ENCODE results near the gene ZBTB21.
A peak's percentile ranks its signal among the peaks of the same experiment; 100 is the strongest.
"Not testable (repeated sequence)": the region's sequence is repeated elsewhere in the genome, so short reads cannot be mapped to it uniquely, and the experiment has no call there.

ZBTB21 gene

GRCh38 chr21:42019101-42019605 lies 9.0 kb upstream of the ZBTB21 start:
- DNase-seq (ENCODE audit: low spot score) = no peak

GRCh38 chr21:42017022-42017421 lies 6.9 kb upstream of the ZBTB21 start:
- DNase-seq (ENCODE audit: low spot score) = no peak

- DNase-seq (ENCODE audit: low spot score) = no peak
Measured at GRCh38 chr21:42016364-42016985, 6.3 kb upstream of the ZBTB21 start.

GRCh38 chr21:42013931-42014330 lies 3.8 kb upstream of the ZBTB21 start:
- DNase-seq (ENCODE audit: low spot score) = no peak

GRCh38 chr21:42013376-42013775 lies 3.2 kb upstream of the ZBTB21 start:
- DNase-seq (ENCODE audit: low spot score) = no peak

DNA sequence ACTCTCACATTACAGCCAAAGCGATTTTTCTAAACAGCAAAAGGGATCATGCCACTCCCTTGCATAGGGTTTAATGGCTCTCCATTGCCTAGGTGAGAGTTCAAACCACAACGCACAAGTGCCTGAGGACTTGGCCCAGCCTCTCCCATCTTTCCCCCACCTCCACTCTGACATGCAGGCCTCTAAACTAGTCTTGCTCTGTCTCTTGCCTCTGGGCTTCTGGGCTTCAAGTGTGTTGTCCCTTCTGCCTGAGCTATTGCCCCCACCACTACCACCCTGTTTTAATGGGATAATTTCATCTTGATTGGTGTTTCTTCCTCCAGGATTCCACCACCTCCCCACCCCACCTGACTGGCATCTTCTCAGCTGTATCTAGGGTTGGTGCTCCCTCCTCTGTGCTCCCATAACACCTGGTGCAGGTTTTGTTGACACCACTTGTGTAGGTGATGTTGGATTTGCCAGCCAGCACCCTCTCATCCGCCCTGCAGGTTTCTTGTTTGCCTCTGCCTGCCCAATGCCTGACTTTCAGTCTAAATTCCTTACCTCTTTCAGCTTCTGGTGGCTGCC lies 2.7 kb upstream of the ZBTB21 start:
- DNase-seq (ENCODE audit: low spot score) = no peak

DNA sequence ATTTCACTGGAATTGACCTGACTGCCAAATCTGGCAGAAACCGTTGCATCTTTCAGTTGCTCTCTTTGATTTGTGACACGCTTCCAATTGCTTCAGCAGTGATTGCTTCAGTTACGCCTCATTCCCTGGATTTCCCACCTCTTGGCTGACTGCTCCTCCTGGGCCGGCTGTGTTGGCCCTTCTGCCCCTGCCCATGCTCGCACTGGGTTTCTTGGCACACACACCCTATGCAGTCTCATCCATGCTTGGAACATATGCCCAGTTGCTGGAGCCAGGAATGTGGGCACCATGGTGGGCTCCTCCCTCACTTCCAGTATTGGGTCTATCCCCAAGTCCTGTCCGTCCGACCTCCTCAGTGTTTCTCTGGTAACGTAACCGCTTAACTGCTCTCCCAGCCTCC lies 2.2 kb upstream of the ZBTB21 start:
- no peak for DNase-seq (ENCODE audit: low spot score)

DNA sequence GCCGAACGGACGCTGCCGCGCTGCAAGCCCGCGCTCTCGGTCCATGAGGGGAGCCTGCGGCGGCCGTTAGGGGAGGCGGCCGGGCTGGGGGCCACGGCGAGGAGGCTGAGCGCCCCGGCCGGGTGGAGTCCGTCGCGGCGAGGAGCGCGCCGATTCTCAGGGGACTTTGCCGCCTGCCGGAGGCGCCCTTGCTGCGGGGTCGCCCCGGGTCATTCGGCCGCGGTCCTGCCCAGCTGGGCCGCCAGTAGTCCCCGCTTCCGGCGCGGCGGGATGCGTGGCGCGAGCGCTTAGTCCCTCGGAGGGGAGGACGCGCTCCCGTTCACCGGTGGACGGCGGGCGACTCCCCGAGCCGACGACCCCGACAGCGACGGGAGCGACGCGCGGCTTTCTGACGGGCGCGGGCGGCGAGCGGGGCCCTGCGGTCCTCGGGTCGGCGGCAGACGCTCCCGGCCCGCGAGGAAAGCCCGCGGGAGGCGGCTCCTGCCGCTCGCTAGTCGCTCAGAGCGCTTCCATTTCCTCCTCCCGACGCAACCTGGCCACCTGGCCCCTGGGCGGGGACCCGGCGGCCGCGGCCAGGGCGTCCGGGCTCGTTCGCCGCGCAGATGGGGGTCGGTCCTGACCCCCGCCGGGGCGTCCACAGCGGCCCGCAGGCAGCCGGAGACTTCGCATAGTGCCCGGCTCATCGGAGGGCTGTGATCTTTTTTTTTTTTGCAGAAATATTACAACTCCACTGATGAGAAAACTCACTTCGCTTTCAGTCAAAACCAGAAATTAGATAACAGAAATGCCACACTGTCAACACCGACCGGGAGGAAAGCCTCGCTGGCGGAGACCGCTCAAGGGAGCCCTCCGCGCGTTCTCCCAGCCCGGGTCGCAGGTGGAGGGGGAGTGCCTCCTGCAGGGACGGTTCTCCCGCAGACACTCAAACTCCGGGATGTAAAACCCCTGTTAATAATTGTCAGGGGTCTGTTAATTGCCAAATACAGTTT lies 641 bp upstream of the ZBTB21 start:
- peak; percentile 35 for DNase-seq (ENCODE audit: low spot score)

- peak; percentile 34 for DNase-seq (ENCODE audit: low spot score)
Measured at GRCh38 chr21:42009018-42009830, 936 bp downstream of the ZBTB21 start.

DNA sequence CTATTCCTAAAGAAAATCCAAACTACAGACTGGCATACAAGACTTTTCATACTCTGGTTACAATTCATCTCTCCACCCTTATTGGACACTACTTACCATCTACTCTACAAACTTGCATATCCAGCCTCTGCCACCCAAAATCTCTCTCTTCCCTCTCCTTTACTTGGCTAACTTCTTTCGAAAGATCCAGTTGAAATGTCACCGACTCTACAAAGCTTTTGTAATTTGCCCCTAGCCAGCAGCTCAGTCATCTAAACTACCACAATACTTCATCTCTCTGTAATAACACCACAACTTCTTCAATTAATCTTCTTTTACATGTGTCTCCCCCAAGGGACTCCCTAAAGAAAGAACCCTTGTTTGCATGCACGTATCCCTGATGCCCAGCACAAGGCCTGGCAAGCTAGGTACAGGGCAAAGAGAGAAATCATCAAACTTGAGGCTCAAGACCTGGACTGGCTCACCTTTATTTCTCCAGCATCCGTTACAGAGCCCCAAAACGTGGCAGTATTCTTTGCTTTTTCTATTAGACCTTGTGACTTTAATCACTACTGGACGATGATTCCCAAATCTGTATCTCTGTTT lies 2.7 kb downstream of the ZBTB21 start:
- DNase-seq (ENCODE audit: low spot score) = peak; percentile 17

GRCh38 chr21:42006765-42007164 lies 3.4 kb downstream of the ZBTB21 start:
- DNase-seq (ENCODE audit: low spot score) = no peak

- DNase-seq (ENCODE audit: low spot score) = no peak
Measured at GRCh38 chr21:42004406-42005199, 5.6 kb downstream of the ZBTB21 start.

- no peak for DNase-seq (ENCODE audit: low spot score)
Measured at GRCh38 chr21:42003051-42003461, 7.1 kb downstream of the ZBTB21 start.

GRCh38 chr21:42002421-42002958 lies 7.7 kb downstream of the ZBTB21 start:
- DNase-seq (ENCODE audit: low spot score) = peak; percentile 31

GRCh38 chr21:42001781-42002180 lies 8.4 kb downstream of the ZBTB21 start:
- no peak for DNase-seq (ENCODE audit: low spot score)

DNA sequence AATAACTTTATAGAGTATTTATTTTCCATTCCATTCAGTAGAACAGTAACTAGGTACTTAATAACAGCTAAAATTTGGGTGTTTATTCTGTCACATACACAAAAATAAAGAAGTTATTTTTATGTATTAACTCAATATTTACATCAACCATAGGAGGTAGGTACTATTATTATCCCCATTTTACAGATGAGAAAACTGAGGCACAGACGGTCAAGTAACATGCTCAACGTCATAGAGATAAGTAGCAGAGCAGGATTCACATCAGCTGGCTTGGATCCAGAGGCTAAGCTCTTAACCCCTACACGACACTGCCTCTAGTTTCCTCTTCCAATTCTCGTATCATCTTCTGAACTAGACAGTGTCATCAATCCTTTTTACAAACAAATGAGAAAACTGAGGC lies 9.3 kb downstream of the ZBTB21 start:
- DNase-seq (ENCODE audit: low spot score) = no peak

DNA sequence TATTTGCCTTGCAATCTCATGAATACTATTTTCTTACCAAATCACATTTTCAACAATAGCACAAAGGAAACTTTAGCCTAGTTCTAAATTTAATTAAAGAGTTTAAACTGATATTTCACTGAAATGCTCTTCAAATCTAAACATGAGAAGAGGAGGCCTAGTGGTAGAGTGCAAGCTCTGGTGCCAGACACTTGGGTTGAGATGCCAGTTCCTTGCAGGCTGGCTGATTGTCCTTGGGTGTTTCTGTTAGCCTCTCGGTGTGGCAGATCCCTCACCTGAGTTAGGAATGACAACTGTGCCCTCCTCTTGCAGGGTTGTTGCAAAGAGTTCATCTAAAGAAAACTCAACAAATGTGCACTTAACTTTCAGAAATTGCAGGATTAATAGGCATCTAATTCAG lies 12.5 kb downstream of the ZBTB21 start:
- no peak for DNase-seq (ENCODE audit: low spot score)

GRCh38 chr21:41995577-41995976 lies 14.6 kb downstream of the ZBTB21 start:
- DNase-seq (ENCODE audit: low spot score) = no peak

DNA sequence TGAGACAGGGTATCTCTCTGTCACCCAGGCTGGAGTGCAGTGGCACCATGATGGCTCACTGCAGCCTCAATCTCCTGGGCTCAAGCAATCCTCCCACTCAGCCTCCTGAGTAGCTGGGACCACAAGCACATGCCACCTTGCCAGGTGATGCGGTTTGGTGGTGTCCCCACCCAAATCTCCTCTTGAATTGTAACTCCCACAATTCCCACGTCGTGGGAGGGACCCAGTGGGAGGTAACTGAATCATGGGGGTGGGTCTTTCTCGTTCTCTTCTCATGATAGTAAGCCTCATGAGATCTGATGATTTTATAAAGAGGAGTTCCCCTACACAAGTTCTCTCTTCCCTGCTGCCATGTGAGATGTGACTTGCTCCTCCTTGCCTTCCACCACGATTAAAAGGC lies 15.5 kb downstream of the ZBTB21 start:
- not testable (repeated sequence) for DNase-seq (ENCODE audit: low spot score)

GRCh38 chr21:41993744-41994143 lies 16.4 kb downstream of the ZBTB21 start:
- DNase-seq (ENCODE audit: low spot score) = no peak
